Heart right ventricle (tissue), 16 donors: Measurements from ENCODE around the gene ANKRD28. TPM values are rescaled to one million over a fixed set of nuclear protein-coding genes. Genes with fewer than 3 reads are reported as not detected.

Source experiments
- ATAC-seq, 8 donors: fragments of 200-7000 bp; cut with Tn5 transposase; one replicate each; pipeline ENCODE4 v1.9.1; 2020; ENCODE audit warnings: mild to moderate bottlenecking in 8 of 8, moderate library complexity in 8 of 8, moderate number of reproducible peaks in 1 of 8
- DNase-seq, 2 donors: peaks; one replicate each; pipeline ENCODE4 v3.0.0-alpha.2; 2020
- H3K27ac ChIP-seq, 10 donors: fragments of 200-600 bp; sonication (generic) in 2 of 10; one replicate each; pipeline versions ENCODE4 v1.5.0 to v1.8.0; 2020 to 2022; ENCODE audit warnings: mild to moderate bottlenecking in 3 of 10
- H3K27me3 ChIP-seq, 7 donors: fragments of 200-600 bp; one replicate each; pipeline ENCODE4 v1.8.0; 2021 to 2022; ENCODE audit warnings: mild to moderate bottlenecking in 2 of 7
- H3K36me3 ChIP-seq, 9 donors: fragments of 200-600 bp; sonication (generic) in 1 of 9; one replicate each; pipeline versions ENCODE4 v1.5.0 to v1.8.0; 2020 to 2022; ENCODE audit warnings: mild to moderate bottlenecking in 2 of 9
- H3K4me1 ChIP-seq, 9 donors: fragments of 200-600 bp; sonication (generic) in 1 of 9; one replicate each; pipeline versions ENCODE4 v1.5.0 to v1.8.0; 2020 to 2022; ENCODE audit warnings: mild to moderate bottlenecking in 4 of 9
- H3K4me3 ChIP-seq, 10 donors: fragments of 200-600 bp; sonication (generic) in 2 of 10; one replicate each; pipeline versions ENCODE4 v1.5.0 to v1.8.0; 2020 to 2022; ENCODE audit warnings: mild to moderate bottlenecking in 7 of 10, moderate library complexity in 2 of 10
- H3K9me3 ChIP-seq, 11 donors: fragments of 200-600 bp in 10 of 11; sonication (generic) in 2 of 11; one replicate each; pipeline versions ENCODE4 v1.5.0 to v1.8.0; 2013 to 2022; ENCODE audit warnings: mild to moderate bottlenecking in 2 of 11, control low read depth in 1 of 11, moderate library complexity in 1 of 11
- CTCF ChIP-seq, 9 donors: fragments of 200-600 bp; sonication (generic) in 2 of 9; IDR thresholded peaks; one replicate each; pipeline versions ENCODE4 v1.5.0 to v1.8.0; 2021 to 2022; ENCODE audit warnings: antibody characterized with exemption in 9 of 9, mild to moderate bottlenecking in 5 of 9, moderate library complexity in 1 of 9
- WGBS, 2 donors: extraction: QIAGEN DNeasy Blood & Tissue Kit; methylation state at CpG; one replicate each; pipeline ENCODE4 v1.1.7; 2013; ENCODE audit warnings: inconsistent platforms in 1 of 2; 5-methylcytosine and 5-hydroxymethylcytosine counted together
- intact Hi-C, 10 donors: fragments of 100-400 bp; cut with DNase I; formaldehyde crosslinking; loops; one replicate each; pipeline versions ENCODE4 v1.11.1 to v1.14.2; 2022
- polyA plus RNA-seq, 2 donors: library from polyadenylated mRNA; stranded (reverse); fragments of 200-250 nt; gene quantifications; one replicate each; pipeline ENCODE4 v1.2.3, GENCODE V29; 2013
- total RNA-seq, 10 donors: library from RNA; stranded (reverse); fragmentation: NEBNext Ultra II Directional in 3 of 10; extraction: Animal tissue kit (Norgen Biotek cat#: 25700) in 3 of 10; gene quantifications; one replicate each; pipeline versions ENCODE4 v1.2.1 to v1.2.4, GENCODE V29; 2021 to 2023
- donor health status: Arrhythmogenic right ventricular cardiomyopathy.
- donor health status: ischemic (EF 13 %, LVEDD 7.1; RV severe dilation, severe dysfunction).
- donor health status: healthy with polysubstance abuse.
- donor health status: DM: no; HTN: yes; CAD: no.
- donor health status: DM: no; HTN: no; CAD: no.
- donor health status: ischemic (EF 25% LVEDD 6.9; RV normal size, moderate dysfunction).
- donor health status: ischemic (EF 25% LVEDD 5.7; RV mildly dilated, moderate dysfunction).
- donor health status: healthy.
- donor health status: DM: yes; HTN: yes; CAD: no.
- donor health status: Ischemic cardiomyopathy.
- donor health status: ischemic (EF 35%, LVEDD 5.7; RV mildly dilated, moderate dysfunction).
- donor health status: nonischemic (EF 11% LVEDD 7.7; RV severe dilation, severe dysfunction).
- donor health status: DM: yes; HTN: yes; CAD: no.
- donor health status: PGD.
- donor health status: ischemic (EF 29% LVEDD 5.4; RV normal size, mild dysfunction).
- donor health status: nonischemic (EF 23%, LVEDD 6.1; RV moderate dilation, normal function).

The ANKRD28 gene
- total and polyA plus RNA-seq, 12 donors: 5.9 to 30.8 (median 27.1) TPM

GRCh38 chr3:15823092-15823491 is 25.3 kb upstream of the ANKRD28 start:
- no peak for TF ChIP-seq CTCF (IDR thresholded peaks at IDR 0.05)
- Histone ChIP-seq H3K4me3 (no peak overlapping the region), H3K4me1 (peaks cover 0 to 15% (median 8%) of the 10 kb centered on the region in 9 donors), H3K27me3 (no peaks in the 10 kb centered on the region), H3K27ac (no peak overlapping the region), H3K36me3 (no peaks in the 10 kb centered on the region), H3K9me3 (peaks cover 0 to 5% (median 0%) of the 10 kb centered on the region in 11 donors)
- ATAC-seq (no peak), DNase-seq (no peak)
- intact Hi-C loops: loop anchor here in 5 of 10 donors (5.0 to 10.0 kb wide), 6 partner anchors 202 to 429 kb away; no protein-coding TSS in a partner anchor
- WGBS, 2 donors: 95 to 96% methylated on average over 7 of the region's 7 CpGs

- Histone ChIP-seq H3K4me1 (peaks cover 0 to 17% (median 8%) of the 10 kb centered on the region in 9 donors), H3K27me3 (no peaks in the 10 kb centered on the region), H3K27ac (no peak overlapping the region), H3K9me3 (peaks cover 0 to 5% (median 0%) of the 10 kb centered on the region in 11 donors), H3K4me3 (no peak overlapping the region), H3K36me3 (no peaks in the 10 kb centered on the region)
- intact Hi-C loops: loop anchor here in 5 of 10 donors (5.0 to 10.0 kb wide), 6 partner anchors 203 to 430 kb away; no protein-coding TSS in a partner anchor
- DNase-seq: no peak
- ATAC-seq: no peak
- 64% methylated on average over 2 of the region's 2 CpGs for WGBS, 2 donors
- TF ChIP-seq CTCF (IDR thresholded peaks at IDR 0.05): no peak
Measured at GRCh38 chr3:15822281-15822680, 24.5 kb upstream of the ANKRD28 start.

GRCh38 chr3:15820911-15821310 is 23.1 kb upstream of the ANKRD28 start:
- intact Hi-C loops: loop anchor here in 5 of 10 donors (5.0 to 10.0 kb wide), 6 partner anchors 204 to 431 kb away; no protein-coding TSS in a partner anchor
- peaks cover 0 to 29% (median 13%) of the 10 kb centered on the region in 9 donors for H3K4me1 ChIP-seq
- peak in 1 of 9 donors; percentile 14 for TF ChIP-seq CTCF (IDR thresholded peaks at IDR 0.05)
- H3K36me3 ChIP-seq: no peaks in the 10 kb centered on the region
- no peak for DNase-seq
- 84 to 91% methylated on average over 2 of the region's 2 CpGs for WGBS, 2 donors
- no peak overlapping the region for H3K27ac ChIP-seq
- H3K9me3 ChIP-seq: peaks cover 0 to 5% (median 0%) of the 10 kb centered on the region in 11 donors
- H3K27me3 ChIP-seq: no peaks in the 10 kb centered on the region
- H3K4me3 ChIP-seq: no peak overlapping the region
- no peak for ATAC-seq

- no peak for DNase-seq
- H3K27me3 ChIP-seq: no peaks in the 10 kb centered on the region
- intact Hi-C loops: loop anchor here in 9 of 10 donors (5.0 to 10.0 kb wide), 6 partner anchors 228 to 735 kb away; partner anchors contain the start of gene GALNT15 (in 2 of the 9)
- H3K27ac ChIP-seq: no peak overlapping the region
- H3K4me3 ChIP-seq: no peak overlapping the region
- no peaks in the 10 kb centered on the region for H3K36me3 ChIP-seq
- no peak for ATAC-seq
- no peak for TF ChIP-seq CTCF (IDR thresholded peaks at IDR 0.05)
- peaks cover 0 to 5% (median 0%) of the 10 kb centered on the region in 11 donors for H3K9me3 ChIP-seq
- peaks cover 0 to 31% (median 19%) of the 10 kb centered on the region in 9 donors for H3K4me1 ChIP-seq
Measured at GRCh38 chr3:15819576-15819975, 21.8 kb upstream of the ANKRD28 start.
